H9 (cell line): Measurements from ENCODE around the gene MRPL45. TPM values are rescaled to one million over a fixed set of nuclear protein-coding genes. Genes with fewer than 3 reads are reported as not detected.
A peak's percentile ranks its signal among the peaks of the same experiment; 100 is the strongest.

Source experiments
- DNase-seq: peaks from one replicate; pipeline ENCODE4 v3.0.0-alpha.2; 2017
- H2AFZ ChIP-seq: one replicate; pipeline ENCODE4 v1.6.1; 2013; ENCODE audit warnings: mild to moderate bottlenecking, low read length, control low read depth, moderate library complexity
- H2AK5ac ChIP-seq: 2 replicates; pipeline ENCODE4 v1.6.1; 2013; ENCODE audit warnings: low read length, control low read depth, mixed read lengths; ENCODE audit not compliant: insufficient read length
- H2BK120ac ChIP-seq: one replicate; pipeline ENCODE4 v1.6.1; 2013; ENCODE audit warnings: low read depth, mild to moderate bottlenecking, low read length, control low read depth, inconsistent platforms; ENCODE audit not compliant: poor library complexity, severe bottlenecking
- H2BK12ac ChIP-seq: 2 replicates; pipeline ENCODE4 v1.6.1; 2013; ENCODE audit warnings: low read length, control low read depth, mixed read lengths, low read depth; ENCODE audit not compliant: insufficient read length
- H2BK15ac ChIP-seq: 2 replicates; pipeline ENCODE4 v1.6.1; 2013; ENCODE audit warnings: low read depth, low read length, control low read depth
- H2BK20ac ChIP-seq: one replicate; pipeline ENCODE4 v1.6.1; 2013; ENCODE audit warnings: low read depth, mild to moderate bottlenecking, low read length, control low read depth, inconsistent platforms; ENCODE audit not compliant: poor library complexity, severe bottlenecking
- H2BK5ac ChIP-seq: 2 replicates; pipeline ENCODE4 v1.6.1; 2013; ENCODE audit warnings: low read length, control low read depth, mixed read lengths; ENCODE audit not compliant: insufficient read length
- H3K14ac ChIP-seq: 2 replicates; pipeline ENCODE4 v1.6.1; 2013; ENCODE audit warnings: low read length, control low read depth; ENCODE audit not compliant: insufficient read depth
- H3K18ac ChIP-seq: 2 replicates; pipeline ENCODE4 v1.6.1; 2013; ENCODE audit warnings: low read depth, mild to moderate bottlenecking, mixed read lengths, low read length, control low read depth; ENCODE audit not compliant: insufficient read length
- H3K23ac ChIP-seq: 2 replicates; pipeline ENCODE4 v1.6.1; 2013; ENCODE audit warnings: low read length, control low read depth, mixed read lengths, low read depth; ENCODE audit not compliant: insufficient read length
- H3K23me2 ChIP-seq: 2 replicates; pipeline ENCODE4 v1.6.1; 2013; ENCODE audit warnings: low read depth, mild to moderate bottlenecking, mixed read lengths, low read length, control low read depth; ENCODE audit not compliant: insufficient read length, poor library complexity, severe bottlenecking
- H3K27ac ChIP-seq: 2 replicates; pipeline ENCODE4 v1.5.1; 2013; ENCODE audit warnings: low read length, control low read depth, mixed read lengths, low read depth; ENCODE audit not compliant: insufficient read length
- H3K27me3 ChIP-seq: 2 replicates; pipeline ENCODE4 v1.6.1; 2013; ENCODE audit warnings: low read length, control low read depth, inconsistent platforms; ENCODE audit not compliant: insufficient read depth
- H3K4ac ChIP-seq: 2 replicates; pipeline ENCODE4 v1.6.1; 2013; ENCODE audit warnings: low read depth, mild to moderate bottlenecking, control low read depth, inconsistent platforms, low read length, moderate library complexity
- H3K4me1 ChIP-seq: 2 replicates; pipeline ENCODE4 v1.6.1; 2013; ENCODE audit warnings: low read length, control low read depth, inconsistent platforms; ENCODE audit not compliant: insufficient read depth
- H3K4me2 ChIP-seq: 2 replicates; pipeline ENCODE4 v1.6.1; 2013; ENCODE audit warnings: low read length, control low read depth, mixed read lengths; ENCODE audit not compliant: insufficient read length, insufficient read depth
- H3K56ac ChIP-seq: 2 replicates; pipeline ENCODE4 v1.6.1; 2013; ENCODE audit warnings: low read depth, mild to moderate bottlenecking, mixed read lengths, low read length, control low read depth; ENCODE audit not compliant: insufficient read length
- H3K79me1 ChIP-seq: 2 replicates; pipeline ENCODE4 v1.6.1; 2013; ENCODE audit warnings: low read depth, mild to moderate bottlenecking, moderate library complexity, low read length, control low read depth, inconsistent platforms; ENCODE audit not compliant: insufficient read depth, poor library complexity, severe bottlenecking
- H3K79me2 ChIP-seq: 2 replicates; pipeline ENCODE4 v1.6.1; 2013; ENCODE audit warnings: low read length, control low read depth, inconsistent platforms; ENCODE audit not compliant: insufficient read depth
- H3K9ac ChIP-seq: 2 replicates; pipeline ENCODE4 v1.6.1; 2013; ENCODE audit warnings: low read length, control low read depth, mixed read lengths; ENCODE audit not compliant: insufficient read length; ENCODE audit errors: extremely low read depth
- H3K9me3 ChIP-seq: one replicate; pipeline ENCODE4 v1.6.1; 2013; ENCODE audit warnings: low read depth, low read length, inconsistent platforms; ENCODE audit not compliant: control insufficient read depth
- H3T11ph ChIP-seq: one replicate; pipeline ENCODE4 v1.6.1; 2013; ENCODE audit warnings: mild to moderate bottlenecking, low read length, control low read depth, inconsistent platforms
- H4K20me1 ChIP-seq: one replicate; pipeline ENCODE4 v1.6.1; 2013; ENCODE audit not compliant: control insufficient read depth, insufficient read length, insufficient read depth
- H4K5ac ChIP-seq: 2 replicates; pipeline ENCODE4 v1.6.1; 2013; ENCODE audit warnings: low read depth, mild to moderate bottlenecking, mixed read lengths, low read length, control low read depth; ENCODE audit not compliant: insufficient read length
- H4K8ac ChIP-seq: replicated peaks from 2 replicates; pipeline ENCODE4 v1.6.1; 2013; ENCODE audit warnings: low read length, control low read depth, mixed read lengths, low read depth; ENCODE audit not compliant: insufficient read length
- H4K91ac ChIP-seq: 2 replicates; pipeline ENCODE4 v1.6.1; 2013; ENCODE audit warnings: low read depth, mild to moderate bottlenecking, moderate library complexity, mixed read lengths, low read length, control low read depth; ENCODE audit not compliant: insufficient read length
- H3K27ac Mint-ChIP-seq, 3 experiments: 2 replicates in 2 of 3; 3 replicates in 1 of 3; pipeline ENCODE4 v1.8.0; 2020 to 2021; ENCODE audit warnings: mixed read lengths in 3 of 3, mild to moderate bottlenecking in 1 of 3, moderate library complexity in 1 of 3
- H3K27me3 Mint-ChIP-seq: 2 replicates; pipeline ENCODE4 v1.8.0; 2021; ENCODE audit warnings: low read depth, mild to moderate bottlenecking, moderate library complexity, mixed read lengths
- H3K36me3 Mint-ChIP-seq, 3 experiments: 2 replicates in 2 of 3; 3 replicates in 1 of 3; pipeline ENCODE4 v1.8.0; 2020 to 2021; ENCODE audit warnings: low read depth in 3 of 3, mixed read lengths in 3 of 3; ENCODE audit not compliant: insufficient read depth in 1 of 3
- H3K4me1 Mint-ChIP-seq, 2 experiments: 2 replicates each; pipeline ENCODE4 v1.8.0; 2020; ENCODE audit warnings: mixed read lengths in 2 of 2
- H3K4me3 Mint-ChIP-seq, 2 experiments: 2 replicates in 1 of 2; 3 replicates in 1 of 2; pipeline ENCODE4 v1.8.0; 2020 to 2021; ENCODE audit warnings: mild to moderate bottlenecking in 2 of 2, mixed read lengths in 2 of 2, moderate library complexity in 1 of 2
- H3K9me3 Mint-ChIP-seq, 2 experiments: 2 replicates in 1 of 2; 3 replicates in 1 of 2; pipeline ENCODE4 v1.8.0; 2020; ENCODE audit warnings: mild to moderate bottlenecking in 2 of 2, mixed read lengths in 2 of 2, moderate library complexity in 1 of 2
- CTCF ChIP-seq: fragments of 200-600 bp; sonication (generic); conservative IDR thresholded peaks from 3 replicates; pipeline ENCODE4 v1.8.0; 2021; ENCODE audit warnings: antibody characterized with exemption, mild to moderate bottlenecking
- WGBS: extraction: QIAGEN DNeasy Blood & Tissue Kit; methylation state at CpG from one replicate; pipeline ENCODE4 v1.1.7; 2013; ENCODE audit warnings: missing lambda C conversion rate, low lambda C conversion rate, mixed read lengths; ENCODE audit not compliant: insufficient read length; ENCODE audit errors: extremely low coverage; 5-methylcytosine and 5-hydroxymethylcytosine counted together
- total RNA-seq: library from RNA; stranded (reverse); gene quantifications from 2 replicates; pipeline ENCODE4 v1.2.1, GENCODE V29; 2021

MRPL45 gene
- total RNA-seq, 1 experiment from 2014 or later, result 59.9 TPM

GRCh38 chr17:38322156-38322779, 25.3 kb downstream of the MRPL45 start:
- Histone ChIP-seq H2BK20ac (no peak overlapping the region), H3K79me2 (no peaks in the 10 kb centered on the region), H4K91ac (no peak overlapping the region), H2BK12ac (no peak overlapping the region), H3K4me2 (no peak overlapping the region), H3K23me2 (no peaks in the 10 kb centered on the region), H3K9me3 (no peaks in the 10 kb centered on the region), H4K5ac (no peak overlapping the region), H3K23ac (no peak overlapping the region), H3T11ph (no peak overlapping the region), H3K18ac (no peak overlapping the region), H3K4me1 (peaks cover 3% of the 10 kb centered on the region; the same call in 1 of the 2 replicates), H2AK5ac (no peak overlapping the region), H3K79me1 (no peaks in the 10 kb centered on the region), H2AFZ (no peak overlapping the region), H3K14ac (no peak overlapping the region), H4K8ac (no peak overlapping the region), H2BK15ac (no peak overlapping the region), H3K27ac (no peak overlapping the region), H4K20me1 (no peaks in the 10 kb centered on the region), H3K4ac (no peak overlapping the region), H3K56ac (no peak overlapping the region), H3K9ac (no peak overlapping the region), H2BK120ac (no peak overlapping the region), H3K27me3 (no peaks in the 10 kb centered on the region), H2BK5ac (no peak overlapping the region)
- H3K36me3 Mint-ChIP-seq, result peaks cover 20 to 52% (median 35%) of the 10 kb centered on the region in 3 experiments; a peak in 6 of 7 replicates
- H3K9me3 Mint-ChIP-seq, result no peaks in the 10 kb centered on the region
- H3K4me3 Mint-ChIP-seq, result no peak overlapping the region
- no CpG with 5 or more reads among the region's 8 CpGs for WGBS
- H3K27ac Mint-ChIP-seq, result no peak overlapping the region
- H3K27me3 Mint-ChIP-seq, result no peaks in the 10 kb centered on the region
- TF ChIP-seq CTCF, result peak; percentile 82
- DNase-seq, result peak; percentile 74
- H3K4me1 Mint-ChIP-seq, result peaks cover 19 to 25% of the 10 kb centered on the region in 2 experiments
